GM18511 (cell line): ENCODE measurements around the gene CYSLTR1.
"Not testable (repeated sequence)": the region's sequence is repeated elsewhere in the genome, so short reads cannot be mapped to it uniquely, and the experiment has no call there.

Source experiments
- ATAC-seq: cut with Tn5 transposase; IDR thresholded peaks from one replicate; pipeline ENCODE4 v1.9.1; 2021; ENCODE audit warnings: mild to moderate bottlenecking, moderate library complexity; ENCODE audit not compliant: unreplicated experiment

Gene CYSLTR1, protein sequence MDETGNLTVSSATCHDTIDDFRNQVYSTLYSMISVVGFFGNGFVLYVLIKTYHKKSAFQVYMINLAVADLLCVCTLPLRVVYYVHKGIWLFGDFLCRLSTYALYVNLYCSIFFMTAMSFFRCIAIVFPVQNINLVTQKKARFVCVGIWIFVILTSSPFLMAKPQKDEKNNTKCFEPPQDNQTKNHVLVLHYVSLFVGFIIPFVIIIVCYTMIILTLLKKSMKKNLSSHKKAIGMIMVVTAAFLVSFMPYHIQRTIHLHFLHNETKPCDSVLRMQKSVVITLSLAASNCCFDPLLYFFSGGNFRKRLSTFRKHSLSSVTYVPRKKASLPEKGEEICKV

DNA sequence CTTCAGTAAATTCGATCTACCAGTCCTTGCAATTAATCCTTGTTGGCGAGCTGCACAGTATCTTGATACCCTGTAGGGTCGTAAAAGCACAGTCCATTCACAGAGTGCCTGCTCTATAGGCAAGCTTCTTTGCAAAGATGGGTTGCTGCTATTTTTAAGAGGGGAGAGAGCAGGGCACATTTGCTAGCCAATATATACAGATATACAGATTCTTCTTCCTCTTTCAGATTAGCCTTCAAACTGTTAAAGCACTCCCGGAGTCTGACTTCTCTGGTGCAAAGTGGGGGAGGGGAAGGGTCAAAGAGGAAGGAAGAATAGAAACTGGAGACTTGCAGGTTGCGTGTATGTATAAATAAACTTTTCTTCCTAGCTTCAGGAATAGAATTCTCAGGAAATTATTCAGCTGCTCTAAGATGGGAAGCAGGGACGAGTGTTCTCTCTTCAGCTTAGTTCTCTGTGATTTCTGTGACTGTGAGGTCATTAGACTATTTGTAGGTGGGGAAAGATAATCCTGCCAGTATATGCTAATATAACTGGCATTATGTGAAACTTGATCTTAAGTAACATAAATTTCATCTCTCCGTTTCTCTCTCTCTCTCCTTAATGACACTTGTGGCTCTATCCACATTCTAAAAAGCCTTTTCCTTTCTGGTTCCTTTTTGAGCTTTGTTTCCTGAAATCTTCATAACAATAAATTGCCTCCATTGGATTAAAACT, at the start of gene CYSLTR1:
TSS of gene CYSLTR1 (minus strand) at position 242 of the 717 bp plus-strand sequence. CDS start 53,865 bp downstream, outside the sequence.
- peak; percentile 63 for ATAC-seq

DNA sequence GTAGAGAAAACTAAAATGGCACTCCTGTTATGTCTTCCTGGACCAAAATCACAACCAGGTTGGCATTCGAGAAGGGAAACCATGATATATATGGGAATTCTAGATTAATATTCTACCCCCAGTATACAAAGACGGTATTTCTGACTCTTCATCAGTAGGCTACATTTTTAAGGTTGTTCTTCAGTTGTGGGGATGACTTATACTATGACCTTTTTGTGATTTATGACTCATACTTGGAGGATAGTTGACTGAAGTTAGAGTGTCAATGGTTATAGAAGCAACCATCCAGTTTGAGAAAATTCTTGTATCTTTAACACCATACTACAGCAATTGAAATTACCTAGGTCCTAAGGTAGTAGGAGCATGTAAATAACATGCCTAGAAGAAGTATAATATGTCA, 49.8 kb upstream of the CYSLTR1 start:
- ATAC-seq: no peak

GRCh38 chrX:78375894-78376293, 48.5 kb upstream of the CYSLTR1 start:
- peak; percentile 90 for ATAC-seq

DNA sequence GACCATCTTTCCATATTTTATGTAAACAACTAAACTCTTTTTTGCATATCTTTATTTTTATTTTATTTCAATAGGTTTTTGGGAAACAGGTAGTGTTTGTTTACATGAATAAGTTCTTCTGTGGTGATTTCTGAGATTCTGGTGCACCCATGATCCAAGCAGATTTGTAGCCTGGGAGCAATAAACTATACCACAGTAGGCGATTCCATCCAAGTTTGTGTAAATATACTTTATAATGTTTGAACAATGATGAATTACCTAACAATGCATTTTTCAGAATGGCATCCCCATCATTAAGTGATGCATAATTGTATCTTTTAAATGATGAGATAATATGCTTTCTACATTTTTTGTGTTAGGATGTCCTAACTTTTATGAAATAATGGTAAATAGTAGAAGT, 39.2 kb upstream of the CYSLTR1 start:
- no peak for ATAC-seq

DNA sequence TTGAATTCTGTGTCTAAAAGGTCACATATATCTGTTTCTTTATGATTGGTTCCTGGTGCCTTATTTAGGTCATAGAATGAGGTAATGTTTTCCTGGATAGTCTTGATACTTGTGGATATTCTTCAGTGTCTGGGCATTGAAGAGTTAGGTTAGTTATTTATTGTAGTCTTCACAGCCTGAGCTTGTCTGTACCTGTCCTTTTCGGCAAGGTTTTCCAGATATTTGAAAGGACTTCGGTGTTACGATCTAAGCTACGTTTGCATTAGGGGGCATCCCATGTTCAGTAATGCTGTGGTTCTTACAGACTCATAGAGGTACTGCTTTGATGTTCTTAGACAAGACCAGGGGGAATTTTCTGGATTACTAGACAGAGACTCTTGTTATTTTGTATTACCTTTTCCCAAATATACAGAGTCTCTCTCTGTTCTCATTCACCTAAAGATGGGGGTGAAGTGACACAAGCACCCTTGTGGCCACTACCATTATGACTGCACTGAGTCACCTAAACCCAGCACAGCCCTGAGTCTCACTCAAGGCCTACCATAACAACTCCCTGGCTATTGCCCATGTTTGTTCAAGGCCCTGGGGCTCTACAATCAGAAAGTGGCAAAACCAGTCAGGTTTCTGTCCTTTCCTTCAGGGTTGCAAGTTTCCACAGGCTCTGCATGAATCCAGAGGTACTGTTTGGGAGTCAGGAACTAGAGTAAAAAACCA, 30.1 kb upstream of the CYSLTR1 start:
- ATAC-seq: no peak

DNA sequence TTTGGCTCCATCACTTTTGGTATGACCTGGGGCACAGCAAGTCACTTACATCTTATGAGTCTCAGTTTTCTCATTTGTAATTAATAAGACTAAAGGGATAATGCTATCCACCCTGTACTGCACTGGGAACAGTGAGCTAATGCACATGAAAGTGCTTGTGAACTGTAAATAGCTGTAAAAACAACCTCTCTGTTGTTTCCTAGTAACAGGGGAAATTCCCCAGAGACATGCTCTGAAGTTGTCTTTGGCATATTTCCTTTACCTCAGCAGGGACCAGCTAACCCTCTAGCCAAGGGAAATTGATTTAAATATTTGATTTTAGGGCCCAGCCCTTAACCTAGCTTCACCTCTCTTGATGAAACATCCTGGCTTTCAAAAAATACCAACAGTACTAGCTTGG, 6.1 kb upstream of the CYSLTR1 start:
- ATAC-seq: peak; percentile 66

- ATAC-seq: no peak
Observed at GRCh38 chrX:78331708-78332107, 4.3 kb upstream of the CYSLTR1 start.

DNA sequence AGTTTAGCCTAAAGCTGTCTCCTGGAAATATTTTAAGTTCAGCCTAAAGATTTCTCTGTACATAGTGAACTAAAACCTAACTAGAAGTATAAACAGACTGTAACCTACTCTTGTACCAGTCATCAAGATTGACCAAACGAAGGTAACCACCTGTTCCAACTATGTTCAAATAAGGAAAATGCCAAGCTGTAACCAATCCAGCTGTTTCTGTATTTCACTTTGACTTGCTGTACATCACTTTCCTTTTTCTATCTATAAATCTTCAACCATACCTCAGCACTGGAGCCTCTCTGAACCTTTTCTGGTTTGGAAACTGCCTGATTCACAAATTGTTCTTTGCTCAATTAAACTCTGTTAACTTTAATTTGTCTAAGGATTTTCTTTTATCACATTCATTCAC, 3.1 kb upstream of the CYSLTR1 start:
- ATAC-seq: peak; percentile 39

- ATAC-seq: no peak
Observed at GRCh38 chrX:78330068-78330467, 2.7 kb upstream of the CYSLTR1 start.

DNA sequence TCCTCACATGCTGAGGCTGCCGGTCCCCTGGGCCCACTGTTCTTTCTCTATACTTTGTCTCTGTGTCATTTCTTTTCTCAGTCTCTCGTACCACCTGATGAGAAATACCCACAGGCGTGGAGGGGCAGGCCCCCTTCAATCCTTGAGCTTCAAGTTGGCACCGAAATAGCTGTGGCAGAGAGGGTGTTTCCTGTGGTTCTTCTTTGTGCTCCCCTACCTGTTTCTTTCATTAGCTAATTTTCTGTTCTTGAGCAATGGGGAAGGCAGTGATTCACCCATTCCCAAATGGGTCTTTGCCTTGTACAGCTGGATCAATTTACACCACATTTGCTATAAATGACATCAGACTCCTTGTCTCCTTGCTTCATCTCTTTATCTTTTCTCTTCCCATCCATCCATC, 2.1 kb upstream of the CYSLTR1 start:
- ATAC-seq: peak; percentile 29

GRCh38 chrX:78326401-78326800, 1.0 kb downstream of the CYSLTR1 start:
- ATAC-seq: no peak

GRCh38 chrX:78322863-78323262, 4.5 kb downstream of the CYSLTR1 start:
- peak; percentile 26 for ATAC-seq

DNA sequence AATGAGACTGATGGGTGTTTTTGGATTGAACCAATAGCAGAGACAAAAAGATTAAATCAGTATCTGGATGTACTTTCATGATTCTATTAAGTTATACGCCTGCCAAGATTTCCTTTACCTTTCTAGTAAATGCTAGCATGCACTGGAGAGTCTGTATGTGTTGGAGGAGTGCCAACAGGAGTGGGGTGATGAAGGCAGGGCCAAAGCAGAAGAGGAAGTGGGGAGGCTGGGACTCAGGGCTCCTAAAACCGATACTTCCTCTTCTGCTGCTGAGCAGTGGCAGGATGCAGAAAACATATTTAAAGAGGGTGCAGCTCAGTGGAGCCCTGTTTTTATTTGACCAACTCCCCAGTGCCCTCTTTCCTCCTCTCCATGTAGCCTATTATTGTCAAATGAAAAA, 5.6 kb downstream of the CYSLTR1 start:
- peak; percentile 95 for ATAC-seq

- no peak for ATAC-seq
Observed at GRCh38 chrX:78316265-78316664, 11.1 kb downstream of the CYSLTR1 start.

GRCh38 chrX:78315745-78316144, 11.7 kb downstream of the CYSLTR1 start:
- ATAC-seq: no peak

- peak; percentile 73 for ATAC-seq
Observed at GRCh38 chrX:78314561-78314960, 12.8 kb downstream of the CYSLTR1 start.

DNA sequence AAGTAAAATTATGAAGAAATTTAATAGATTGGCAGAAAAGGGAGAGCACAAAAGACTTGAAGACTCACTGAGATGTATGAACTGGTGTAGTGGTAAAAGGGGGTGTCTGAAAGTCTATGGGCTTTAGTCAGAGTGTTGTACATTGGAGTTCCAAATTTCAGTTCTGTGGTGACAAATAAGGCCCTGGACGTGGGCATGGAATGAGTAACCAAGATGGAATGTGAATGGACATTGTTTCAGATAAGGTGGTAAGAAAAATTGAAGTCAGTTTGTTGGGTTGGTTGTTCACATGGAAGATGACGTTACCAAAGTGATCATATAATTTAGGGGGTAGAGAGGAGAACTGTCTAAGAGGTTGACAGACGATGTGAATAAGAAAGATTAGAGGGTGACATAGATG, 13.9 kb downstream of the CYSLTR1 start:
- no peak for ATAC-seq

GRCh38 chrX:78307665-78308064, 19.7 kb downstream of the CYSLTR1 start:
- no peak for ATAC-seq

- ATAC-seq: no peak
Observed at GRCh38 chrX:78303086-78303485, 24.3 kb downstream of the CYSLTR1 start.

DNA sequence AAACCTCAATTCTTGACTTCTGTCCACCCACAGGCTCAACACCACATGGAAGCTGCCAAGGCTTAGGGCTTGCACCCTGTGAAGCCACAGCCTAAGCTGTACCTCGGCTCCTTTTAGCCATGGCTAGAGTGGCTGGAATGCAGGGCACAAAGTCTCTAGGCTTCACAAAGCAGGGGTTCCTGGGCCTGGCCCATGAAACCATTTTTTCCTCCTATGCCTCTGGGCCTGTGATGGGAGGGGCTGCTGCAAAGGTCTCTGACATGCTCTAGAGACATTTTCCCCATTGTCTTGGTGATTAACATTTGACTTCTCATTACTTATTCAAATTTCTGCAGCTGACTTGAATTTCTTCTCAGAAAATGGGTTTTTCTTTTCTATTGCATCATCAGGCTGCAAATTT, 26.5 kb downstream of the CYSLTR1 start:
- not testable (repeated sequence) for ATAC-seq

GRCh38 chrX:78283511-78283910, 43.9 kb downstream of the CYSLTR1 start:
- no peak for ATAC-seq

DNA sequence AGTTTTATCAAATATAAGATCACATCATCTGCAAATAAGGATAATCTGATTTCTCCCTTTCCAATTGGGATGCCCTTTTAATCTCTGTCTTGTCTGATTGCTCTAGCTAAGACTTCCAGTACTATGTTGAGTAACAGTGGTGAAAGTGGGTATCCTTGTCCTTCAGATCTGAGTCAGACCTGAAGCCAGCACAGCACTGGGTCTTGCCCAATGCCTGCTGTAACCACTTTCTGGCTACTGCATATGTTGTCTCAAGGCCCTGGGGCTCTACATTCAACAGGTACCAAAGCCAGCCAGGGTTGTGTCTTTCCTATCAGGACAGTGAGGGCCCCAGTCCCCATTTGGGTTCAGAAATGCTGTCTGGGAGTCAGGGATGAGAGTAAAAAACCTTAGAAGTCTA, 90.3 kb downstream of the CYSLTR1 start:
- ATAC-seq: no peak
